Measurements from ENCODE around the gene RAP1GAP.
A peak's percentile ranks its signal among the peaks of the same experiment; 100 is the strongest.

RAP1GAP gene

GRCh38 chr1:21607549-21608529 is 61.3 kb downstream of the RAP1GAP start:
- DNase-seq, result peak; percentile 47

DNA sequence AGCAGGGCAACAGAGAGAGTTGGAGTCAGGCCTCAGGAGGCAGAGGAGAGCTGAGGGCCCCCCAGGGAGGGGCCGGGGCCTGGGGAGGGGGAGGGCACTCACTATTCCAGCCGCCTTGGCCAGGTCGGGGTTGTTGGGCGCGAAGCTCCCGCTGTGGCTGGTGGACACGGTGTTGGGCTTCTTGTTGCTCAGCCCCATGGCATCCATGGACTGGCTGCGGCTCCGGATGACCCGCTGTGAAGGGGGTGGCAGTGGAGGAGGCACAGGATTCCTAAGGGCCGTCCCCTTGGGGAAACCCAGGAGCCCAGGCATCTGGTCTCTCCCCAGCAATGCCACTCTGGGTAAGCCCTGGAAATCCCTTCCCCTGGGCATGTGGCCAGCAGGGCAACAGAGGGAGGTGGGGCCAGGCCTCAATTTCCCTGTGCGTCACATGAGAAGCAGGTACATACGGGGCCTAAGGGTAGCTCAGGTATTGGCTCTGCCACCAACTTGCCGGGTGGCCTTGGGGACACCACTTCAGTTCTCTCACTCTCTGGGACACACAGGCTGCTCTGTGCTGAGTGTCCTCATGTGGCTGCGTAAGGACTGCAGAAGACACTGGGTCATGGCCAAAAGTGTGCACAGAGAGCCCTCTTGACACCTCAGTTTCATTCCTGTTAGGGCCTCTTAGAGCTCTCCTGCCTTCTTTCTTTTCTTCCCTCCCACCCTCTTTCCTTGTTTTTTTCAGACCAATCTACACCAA is 63.0 kb downstream of the RAP1GAP start:
- DNase-seq, result no peak

- no peak for DNase-seq
These were observed 64.0 kb downstream of the RAP1GAP start for GRCh38 chr1:21605012-21605715.

- no peak for DNase-seq
These were observed 64.8 kb downstream of the RAP1GAP start for GRCh38 chr1:21604208-21604957.

DNA sequence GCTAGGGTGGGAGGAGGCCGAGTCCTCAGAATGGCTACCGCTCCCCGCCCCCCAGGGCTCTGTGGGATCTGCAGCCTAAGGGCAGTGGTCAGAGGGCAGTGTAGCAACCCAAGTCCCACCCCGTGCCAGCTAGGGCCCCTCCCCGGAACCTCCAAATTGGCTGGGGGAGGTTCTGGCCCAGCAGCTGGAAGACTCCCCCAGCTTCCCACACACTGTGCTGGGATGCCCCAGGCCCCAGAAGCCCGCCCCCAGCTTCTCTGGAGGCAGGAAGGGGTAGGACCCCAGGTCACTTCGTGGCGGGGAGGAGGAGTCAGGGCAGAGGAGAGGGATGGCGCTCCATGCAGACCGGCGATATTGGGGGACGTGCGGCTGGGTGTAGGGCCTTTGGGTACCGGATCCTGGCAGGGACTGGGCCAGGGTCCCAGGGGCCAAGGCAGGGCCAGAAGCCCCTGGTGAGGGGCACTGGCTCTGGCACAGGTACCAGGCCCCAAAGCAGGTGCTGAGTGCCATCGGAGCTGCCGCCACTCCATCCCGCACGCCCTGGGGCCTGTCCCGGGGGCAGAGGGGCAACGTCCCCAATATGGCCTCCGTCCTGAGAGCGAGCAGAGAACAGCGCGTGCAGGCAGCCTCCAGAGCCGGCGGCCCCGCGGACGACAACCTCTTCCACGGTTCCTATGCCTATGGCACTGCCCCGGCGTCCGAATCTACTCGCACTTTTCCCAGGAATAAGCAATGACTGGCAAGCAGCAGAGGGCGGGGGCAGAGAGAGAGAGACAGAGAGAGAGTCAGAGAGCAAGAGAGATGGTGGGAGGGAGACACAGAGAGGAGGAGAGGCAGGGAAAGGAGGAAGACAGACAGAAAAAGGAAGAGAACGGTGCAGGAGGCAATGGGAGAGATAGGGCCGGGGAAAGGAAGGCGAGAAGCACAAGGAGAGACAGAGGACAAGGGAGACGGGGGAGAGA is 65.7 kb downstream of the RAP1GAP start:
- no peak for DNase-seq

GRCh38 chr1:21601278-21602048 is 67.7 kb downstream of the RAP1GAP start:
- DNase-seq, result no peak

GRCh38 chr1:21599402-21599801 is 69.8 kb downstream of the RAP1GAP start:
- no peak for DNase-seq

- no peak for DNase-seq
These were observed 70.3 kb downstream of the RAP1GAP start for GRCh38 chr1:21598904-21599303.

DNA sequence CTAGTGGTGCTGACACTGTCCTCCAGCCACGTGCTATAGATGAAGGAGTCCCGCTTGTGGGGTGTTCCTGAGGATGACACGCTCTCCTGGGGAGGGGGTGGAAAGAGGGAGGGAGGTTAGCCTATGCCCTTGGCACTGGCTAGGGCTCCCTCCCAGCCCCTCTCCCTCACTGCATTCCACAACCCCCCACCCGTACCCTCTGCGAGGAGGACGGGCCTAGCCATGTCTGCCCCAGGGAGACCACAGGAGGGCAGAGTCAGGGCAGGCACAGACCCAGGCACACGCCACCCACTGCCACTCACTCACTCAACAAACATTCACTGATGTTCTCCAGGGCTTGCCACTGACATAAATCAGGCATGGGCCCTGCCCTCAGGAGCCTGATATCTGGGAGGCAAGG is 70.7 kb downstream of the RAP1GAP start:
- DNase-seq, result no peak

- DNase-seq, result no peak
These were observed 71.4 kb downstream of the RAP1GAP start for GRCh38 chr1:21597753-21598152.

- DNase-seq, result no peak
These were observed 72.5 kb downstream of the RAP1GAP start for GRCh38 chr1:21596628-21597027.

DNA sequence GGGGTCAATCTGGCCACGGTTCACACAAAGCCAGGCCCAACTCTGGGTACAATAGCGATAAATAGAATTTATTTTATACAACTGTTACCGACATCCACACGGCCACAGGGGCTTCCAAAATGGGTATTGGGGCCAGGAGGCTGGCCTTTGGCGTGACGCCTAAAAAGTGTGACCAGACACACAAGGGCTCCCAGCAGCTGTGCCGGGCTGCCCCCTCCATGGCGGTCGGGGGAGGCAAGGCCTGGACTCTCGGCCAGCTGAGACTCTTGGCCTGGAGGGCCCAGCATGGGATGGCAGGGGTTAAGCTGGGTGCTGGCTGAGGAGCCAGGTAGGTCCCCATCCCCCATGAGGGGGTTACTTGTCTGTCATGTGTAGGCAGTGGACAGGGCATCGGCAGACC is 73.0 kb downstream of the RAP1GAP start:
- DNase-seq, result no peak

DNA sequence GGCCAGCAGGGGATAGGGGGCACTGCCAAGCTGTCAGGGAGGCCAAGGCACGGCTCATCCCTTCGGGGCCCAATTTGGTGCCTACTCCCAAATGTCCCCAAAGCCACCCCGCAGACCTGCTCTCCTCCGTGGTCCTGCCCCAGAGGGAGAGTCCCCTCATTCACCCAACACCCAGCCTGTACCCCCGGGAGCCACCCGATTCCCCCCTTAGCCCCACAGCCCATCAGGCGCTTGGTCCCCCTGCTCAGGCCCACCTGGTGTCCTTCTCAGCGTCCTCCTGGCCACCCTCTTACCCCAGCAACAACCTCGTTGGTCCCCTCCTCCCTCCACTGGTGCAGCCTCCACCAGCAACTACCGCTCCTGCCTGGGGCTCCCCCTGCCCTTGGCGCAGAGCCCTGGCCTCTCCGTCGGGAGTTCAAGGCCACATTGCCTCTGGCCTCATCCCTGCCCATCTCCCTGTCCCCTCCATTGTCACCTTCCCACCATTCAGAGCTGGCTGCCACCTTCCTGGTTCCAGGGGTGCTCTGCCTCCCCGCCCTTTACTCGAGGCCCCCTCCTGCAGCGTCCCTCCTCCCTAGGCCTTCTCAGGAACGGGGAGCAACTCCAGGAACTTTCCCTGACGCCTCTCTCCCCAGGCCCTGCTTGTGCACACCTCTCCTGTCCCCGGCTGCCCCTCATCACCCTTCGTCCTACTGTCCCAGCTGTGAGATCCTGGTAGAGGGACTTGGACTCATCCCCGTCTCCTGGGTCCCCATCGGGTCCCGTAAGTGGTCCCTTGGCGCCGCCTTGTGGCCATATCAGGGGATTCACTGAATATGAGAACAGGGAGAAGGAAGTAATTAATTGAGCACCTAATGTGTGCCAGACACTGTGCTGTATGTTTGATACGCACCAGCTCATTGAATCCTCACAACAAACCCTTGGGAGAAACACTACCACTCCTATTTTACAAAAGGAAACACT is 73.9 kb downstream of the RAP1GAP start:
- DNase-seq, result peak; percentile 40

- no peak for DNase-seq
These were observed 74.7 kb downstream of the RAP1GAP start for GRCh38 chr1:21594501-21594900.

DNA sequence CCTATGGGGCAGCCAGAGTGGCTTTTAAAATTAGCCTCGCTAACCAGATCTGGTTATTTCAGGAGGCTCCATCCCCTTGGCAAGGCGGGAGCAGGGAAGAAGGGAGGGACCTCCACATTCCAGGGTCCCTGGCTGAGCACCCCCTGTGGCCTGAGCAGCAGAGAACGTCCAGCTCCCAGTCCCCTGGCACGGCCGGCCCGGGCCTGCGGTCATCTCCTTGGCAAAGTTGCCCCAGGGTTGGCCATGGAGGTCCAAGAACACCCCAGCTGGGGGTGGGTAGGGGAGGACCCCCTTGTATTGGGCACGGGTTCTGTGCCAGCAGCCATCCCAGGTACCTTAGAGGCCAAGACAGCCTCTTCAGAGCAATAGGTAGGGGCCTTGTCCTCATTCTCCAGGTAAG is 75.9 kb downstream of the RAP1GAP start:
- no peak for DNase-seq

DNA sequence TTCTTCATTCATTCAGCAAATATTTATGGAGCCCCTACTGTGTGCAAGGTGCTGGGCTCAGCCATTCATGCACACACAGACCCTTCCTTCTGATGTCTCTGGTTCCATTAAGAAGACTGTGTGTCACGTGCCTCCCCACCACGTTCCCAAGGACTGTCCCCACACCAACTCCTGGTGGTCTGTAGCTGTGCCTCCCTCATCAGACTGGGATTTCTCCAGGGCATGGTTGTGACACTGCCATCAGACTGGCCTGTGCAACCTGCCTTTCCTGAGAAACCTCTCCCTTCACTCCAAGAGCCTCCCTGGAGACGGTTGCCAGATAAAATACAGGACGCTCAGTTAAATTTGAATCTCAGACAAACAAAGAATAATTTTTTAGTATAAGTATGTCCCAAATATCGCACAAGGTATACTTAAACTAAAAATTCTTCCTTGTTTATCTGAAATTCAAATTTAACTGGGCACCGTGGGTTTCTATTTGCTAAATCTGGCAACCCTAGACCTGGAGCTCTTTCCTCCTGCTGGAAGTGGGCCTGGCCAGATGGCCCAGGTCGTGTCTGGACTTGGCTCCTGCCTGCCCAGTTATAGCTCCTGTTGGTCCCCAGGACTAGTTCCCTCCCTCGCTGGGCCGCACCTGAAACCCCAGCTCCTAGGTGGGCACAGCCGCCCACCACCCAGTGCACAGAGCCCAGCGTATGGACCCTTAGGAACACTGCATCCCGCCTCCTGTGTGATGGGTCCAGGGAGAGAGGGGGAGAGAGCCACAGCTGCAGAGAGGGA is 76.9 kb downstream of the RAP1GAP start:
- DNase-seq, result no peak

GRCh38 chr1:21590934-21591333 is 78.2 kb downstream of the RAP1GAP start:
- DNase-seq, result no peak

- DNase-seq, result no peak
These were observed 78.9 kb downstream of the RAP1GAP start for GRCh38 chr1:21590126-21590880.

All from activated naive CD4-positive, alpha-beta T cell treated with Interleukin-2 at 50 U/mL for 16 hours (primary cell).